Suprapubic skin (tissue), 4 donors: Measurements from ENCODE around the gene WDR38. TPM values are rescaled to one million over a fixed set of nuclear protein-coding genes. Genes with fewer than 3 reads are reported as not detected.

Source experiments
- DNase-seq, 2 donors: peaks; one replicate each; pipeline ENCODE4 v3.0.0-alpha.2; 2019; ENCODE audit warnings: low spot score in 2 of 2
- H3K27ac ChIP-seq: fragments of 200-600 bp; sonication (generic); one replicate; pipeline ENCODE4 v1.5.1; 2019
- H3K27me3 ChIP-seq: fragments of 200-600 bp; sonication (generic); one replicate; pipeline ENCODE4 v1.5.1; 2019
- H3K36me3 ChIP-seq: fragments of 200-600 bp; sonication (generic); one replicate; pipeline ENCODE4 v1.5.1; 2019
- H3K4me1 ChIP-seq: fragments of 200-600 bp; sonication (generic); one replicate; pipeline ENCODE4 v1.5.1; 2019
- H3K4me3 ChIP-seq: fragments of 200-600 bp; sonication (generic); one replicate; pipeline ENCODE4 v1.5.1; 2019; ENCODE audit warnings: mild to moderate bottlenecking
- H3K9me3 ChIP-seq: fragments of 200-600 bp; sonication (generic); one replicate; pipeline ENCODE4 v1.5.1; 2019
- EP300 ChIP-seq: sonication (generic); formaldehyde crosslinking; IDR thresholded peaks from one replicate; pipeline ENCODE4 v1.6.1; 2017; ENCODE audit warnings: antibody characterized with exemption
- POLR2A ChIP-seq, 2 donors: fragments of 450-650 bp; IDR thresholded peaks; one replicate each; pipeline ENCODE4 v1.6.1; 2017; ENCODE audit warnings: antibody characterized with exemption in 2 of 2, mild to moderate bottlenecking in 2 of 2, moderate library complexity in 2 of 2
- POLR2AphosphoS5 ChIP-seq, 3 donors: sonication (generic); formaldehyde crosslinking; IDR thresholded peaks; one replicate each; pipeline ENCODE4 v1.6.1; 2017; ENCODE audit warnings: antibody characterized with exemption in 3 of 3
- WGBS: methylation state at CpG from one replicate; pipeline ENCODE4 v1.1.5; 2018; 5-methylcytosine and 5-hydroxymethylcytosine counted together
- total RNA-seq, 4 donors: library from RNA; depleted of rRNA; stranded (reverse); fragments of >200 nt; gene quantifications; one replicate each; pipeline ENCODE4 v1.1.0, GENCODE V29; 2016
- TF ChIP-seq, protein P1 (sequence below), 2 donors: fragments of 200-600 bp in 1 of 2; fragments of 450-650 bp in 1 of 2; sonication (generic) in 1 of 2; IDR thresholded peaks; one replicate each; pipeline ENCODE4 v1.5.1; 2016 to 2019; ENCODE audit warnings: antibody characterized with exemption in 2 of 2, mild to moderate bottlenecking in 1 of 2, moderate library complexity in 1 of 2

WDR38 gene
- total RNA-seq, 4 donors from 2014 or later: not detected

DNA sequence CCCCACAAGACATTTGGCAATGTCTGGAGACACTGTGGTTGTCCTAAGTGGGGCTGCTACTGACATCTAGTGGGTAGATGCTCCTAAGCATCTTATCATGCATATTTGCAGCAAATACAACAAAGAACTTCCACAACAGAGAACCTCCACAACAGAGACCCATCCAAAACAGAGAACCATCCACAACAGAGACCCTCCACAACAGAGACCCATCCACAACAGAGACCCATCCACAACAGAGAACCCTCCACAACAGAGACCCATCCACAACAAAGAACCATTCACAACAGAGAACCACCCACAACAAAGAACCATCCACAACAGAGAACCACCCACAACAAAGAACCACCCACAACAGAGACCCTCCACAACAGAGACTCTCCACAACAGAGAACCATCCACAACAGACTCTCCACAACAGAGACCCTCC lies 41.5 kb downstream of the WDR38 start:
- no peak overlapping the region for H3K4me3 ChIP-seq
- H3K36me3 ChIP-seq: peaks cover 81% of the 10 kb centered on the region
- H3K27me3 ChIP-seq: no peaks in the 10 kb centered on the region
- no peak overlapping the region for H3K27ac ChIP-seq
- TF ChIP-seq, protein P1, sequence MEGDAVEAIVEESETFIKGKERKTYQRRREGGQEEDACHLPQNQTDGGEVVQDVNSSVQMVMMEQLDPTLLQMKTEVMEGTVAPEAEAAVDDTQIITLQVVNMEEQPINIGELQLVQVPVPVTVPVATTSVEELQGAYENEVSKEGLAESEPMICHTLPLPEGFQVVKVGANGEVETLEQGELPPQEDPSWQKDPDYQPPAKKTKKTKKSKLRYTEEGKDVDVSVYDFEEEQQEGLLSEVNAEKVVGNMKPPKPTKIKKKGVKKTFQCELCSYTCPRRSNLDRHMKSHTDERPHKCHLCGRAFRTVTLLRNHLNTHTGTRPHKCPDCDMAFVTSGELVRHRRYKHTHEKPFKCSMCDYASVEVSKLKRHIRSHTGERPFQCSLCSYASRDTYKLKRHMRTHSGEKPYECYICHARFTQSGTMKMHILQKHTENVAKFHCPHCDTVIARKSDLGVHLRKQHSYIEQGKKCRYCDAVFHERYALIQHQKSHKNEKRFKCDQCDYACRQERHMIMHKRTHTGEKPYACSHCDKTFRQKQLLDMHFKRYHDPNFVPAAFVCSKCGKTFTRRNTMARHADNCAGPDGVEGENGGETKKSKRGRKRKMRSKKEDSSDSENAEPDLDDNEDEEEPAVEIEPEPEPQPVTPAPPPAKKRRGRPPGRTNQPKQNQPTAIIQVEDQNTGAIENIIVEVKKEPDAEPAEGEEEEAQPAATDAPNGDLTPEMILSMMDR (IDR thresholded peaks at IDR 0.05): peak in 1 of 2 donors; percentile 36
- no peak for TF ChIP-seq POLR2AphosphoS5 (IDR thresholded peaks at IDR 0.05)
- no peak for DNase-seq
- peaks cover 3% of the 10 kb centered on the region for H3K4me1 ChIP-seq
- H3K9me3 ChIP-seq: no peaks in the 10 kb centered on the region

GRCh38 chr9:124897570-124898460 lies 44.6 kb downstream of the WDR38 start:
- Histone ChIP-seq H3K4me3 (no peak overlapping the region), H3K27ac (no peak overlapping the region), H3K27me3 (no peaks in the 10 kb centered on the region), H3K4me1 (peaks cover 3% of the 10 kb centered on the region), H3K9me3 (no peaks in the 10 kb centered on the region), H3K36me3 (peaks cover 69% of the 10 kb centered on the region)
- WGBS: 89% methylated on average over 6 of the region's 6 CpGs
- TF ChIP-seq POLR2A (IDR thresholded peaks at IDR 0.05) (no peak), EP300 (no peak), POLR2AphosphoS5 (IDR thresholded peaks at IDR 0.05) (no peak)
- TF ChIP-seq, protein P1 (IDR thresholded peaks at IDR 0.05): no peak
- DNase-seq: no peak

DNA sequence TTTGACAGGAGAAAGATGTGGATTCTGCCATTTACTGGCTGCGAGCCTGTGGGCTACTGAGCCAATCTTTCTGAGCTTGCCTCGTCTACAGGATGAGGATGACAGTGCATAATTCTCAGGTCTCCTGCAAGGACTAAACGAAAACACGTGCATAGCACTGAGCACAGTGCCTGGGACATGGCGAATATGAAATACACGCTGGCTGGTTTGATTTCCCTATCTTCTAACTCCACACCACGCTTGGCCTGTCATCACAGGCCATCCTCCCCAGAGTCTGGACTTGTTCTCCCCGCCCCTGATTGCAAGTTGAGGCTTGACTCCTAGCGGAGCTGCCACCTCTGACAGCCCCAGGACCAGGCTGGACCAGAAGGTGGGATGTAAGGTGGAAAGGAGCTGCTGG lies 46.6 kb downstream of the WDR38 start:
- TF ChIP-seq EP300 (no peak), POLR2AphosphoS5 (IDR thresholded peaks at IDR 0.05) (no peak), POLR2A (IDR thresholded peaks at IDR 0.05) (no peak)
- TF ChIP-seq, protein P1 (IDR thresholded peaks at IDR 0.05): no peak
- no peaks in the 10 kb centered on the region for H3K4me1 ChIP-seq
- H3K36me3 ChIP-seq: peaks cover 62% of the 10 kb centered on the region
- no peak for DNase-seq
- no peak overlapping the region for H3K27ac ChIP-seq
- no peak overlapping the region for H3K4me3 ChIP-seq
- H3K9me3 ChIP-seq: no peaks in the 10 kb centered on the region
- WGBS: 71% methylated on average over 9 of the region's 9 CpGs
- H3K27me3 ChIP-seq: no peaks in the 10 kb centered on the region

- Histone ChIP-seq H3K4me1 (no peaks in the 10 kb centered on the region), H3K27me3 (no peaks in the 10 kb centered on the region), H3K27ac (no peak overlapping the region), H3K9me3 (no peaks in the 10 kb centered on the region), H3K36me3 (peaks cover 57% of the 10 kb centered on the region), H3K4me3 (no peak overlapping the region)
- no peak for DNase-seq
- 79% methylated on average over 1 of the region's 1 CpG for WGBS
- no peak for TF ChIP-seq POLR2AphosphoS5 (IDR thresholded peaks at IDR 0.05)
- no peak for TF ChIP-seq POLR2A (IDR thresholded peaks at IDR 0.05)
- TF ChIP-seq, protein P1 (IDR thresholded peaks at IDR 0.05): no peak
- TF ChIP-seq EP300: no peak
Observed at GRCh38 chr9:124906966-124907365, 53.7 kb downstream of the WDR38 start.

Other genes with a start within 250 kb of the WDR38 start
- gene NR6A1, start 82.1 kb upstream of the WDR38 start, total RNA-seq: 10 to 100 TPM in 1 of 4 donors, 1 to 10 TPM in 3; 6.5 to 10.1 (median 6.8) TPM
- 10 to 100 TPM; 14.6 to 36.8 (median 18.9) TPM for gene OLFML2A, start 76.3 kb upstream of the WDR38 start, total RNA-seq
- 1,000 to 10,000 TPM; 1,001 to 2,050 (median 1,799) TPM for gene RPL35, start 8.5 kb downstream of the WDR38 start, total RNA-seq
- gene ARPC5L, start 8.7 kb downstream of the WDR38 start, total RNA-seq: 10 to 100 TPM; 16.9 to 52.4 (median 33.0) TPM
- 10 to 100 TPM; 20.2 to 47.5 (median 24.5) TPM for gene GOLGA1, start 87.6 kb downstream of the WDR38 start, total RNA-seq